Chondrocyte (in vitro differentiated cells): ENCODE results near the gene COBLL1. TPM values are rescaled to one million over a fixed set of nuclear protein-coding genes. Genes with fewer than 3 reads are reported as not detected.

Experiments used
- DNase-seq: peaks from one replicate; pipeline ENCODE4 v3.0.0; 2021; ENCODE audit warnings: mixed read lengths, low spot score
- H3K27ac Mint-ChIP-seq: one replicate; pipeline ENCODE4 v1.8.0; 2021; ENCODE audit warnings: mild to moderate bottlenecking, moderate library complexity, mixed read lengths; ENCODE audit not compliant: unreplicated experiment
- H3K27me3 Mint-ChIP-seq: 2 replicates; pipeline ENCODE4 v1.8.0; 2021; ENCODE audit warnings: low read depth, mixed read lengths
- H3K36me3 Mint-ChIP-seq: 2 replicates; pipeline ENCODE4 v1.8.0; 2021; ENCODE audit warnings: low read depth, mixed read lengths
- H3K4me1 Mint-ChIP-seq: 2 replicates; pipeline ENCODE4 v1.8.0; 2021; ENCODE audit warnings: low read depth, mild to moderate bottlenecking, mixed read lengths
- H3K4me3 Mint-ChIP-seq: one replicate; pipeline ENCODE4 v1.8.0; 2021; ENCODE audit warnings: mild to moderate bottlenecking, moderate library complexity, mixed read lengths; ENCODE audit not compliant: unreplicated experiment
- H3K9me3 Mint-ChIP-seq: 2 replicates; pipeline ENCODE4 v1.8.0; 2021; ENCODE audit warnings: low read depth, mixed read lengths
- total RNA-seq: library from RNA; stranded (reverse); gene quantifications from 3 replicates; pipeline ENCODE4 v1.2.1, GENCODE V29; 2021
- TF ChIP-seq, protein P1 (sequence below): fragments of 200-600 bp; sonication (generic); IDR thresholded peaks from 2 replicates; pipeline ENCODE4 v1.5.0; 2021; ENCODE audit warnings: antibody characterized with exemption, mild to moderate bottlenecking, moderate library complexity

Gene COBLL1
- total RNA-seq, 1 donor from 2014 or later: 43.7 TPM

DNA sequence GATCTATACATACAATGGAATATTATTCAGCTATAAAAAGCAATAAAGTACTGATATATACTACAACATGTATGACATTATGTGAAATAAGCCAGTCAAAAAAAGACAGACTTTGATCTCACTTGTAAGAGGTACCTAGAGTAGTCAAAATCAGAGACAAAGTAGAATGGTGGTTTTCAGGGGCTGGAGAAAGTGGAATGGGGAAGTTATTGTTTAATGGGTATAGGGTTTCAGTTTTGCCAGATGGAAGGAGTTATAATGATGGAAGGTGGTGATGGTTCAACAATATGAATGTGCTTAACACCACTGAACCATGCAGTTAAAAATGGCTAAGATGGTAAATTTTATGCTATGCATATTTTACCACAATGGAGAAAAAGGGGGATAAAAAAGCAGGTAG lies 6.3 kb downstream of the COBLL1 start:
- Mint-ChIP-seq H3K36me3 (no peaks in the 10 kb centered on the region), H3K4me1 (peaks cover 57% of the 10 kb centered on the region), H3K27me3 (no peaks in the 10 kb centered on the region), H3K9me3 (no peaks in the 10 kb centered on the region), H3K27ac (no peak overlapping the region), H3K4me3 (no peak overlapping the region)
- TF ChIP-seq, protein P1, sequence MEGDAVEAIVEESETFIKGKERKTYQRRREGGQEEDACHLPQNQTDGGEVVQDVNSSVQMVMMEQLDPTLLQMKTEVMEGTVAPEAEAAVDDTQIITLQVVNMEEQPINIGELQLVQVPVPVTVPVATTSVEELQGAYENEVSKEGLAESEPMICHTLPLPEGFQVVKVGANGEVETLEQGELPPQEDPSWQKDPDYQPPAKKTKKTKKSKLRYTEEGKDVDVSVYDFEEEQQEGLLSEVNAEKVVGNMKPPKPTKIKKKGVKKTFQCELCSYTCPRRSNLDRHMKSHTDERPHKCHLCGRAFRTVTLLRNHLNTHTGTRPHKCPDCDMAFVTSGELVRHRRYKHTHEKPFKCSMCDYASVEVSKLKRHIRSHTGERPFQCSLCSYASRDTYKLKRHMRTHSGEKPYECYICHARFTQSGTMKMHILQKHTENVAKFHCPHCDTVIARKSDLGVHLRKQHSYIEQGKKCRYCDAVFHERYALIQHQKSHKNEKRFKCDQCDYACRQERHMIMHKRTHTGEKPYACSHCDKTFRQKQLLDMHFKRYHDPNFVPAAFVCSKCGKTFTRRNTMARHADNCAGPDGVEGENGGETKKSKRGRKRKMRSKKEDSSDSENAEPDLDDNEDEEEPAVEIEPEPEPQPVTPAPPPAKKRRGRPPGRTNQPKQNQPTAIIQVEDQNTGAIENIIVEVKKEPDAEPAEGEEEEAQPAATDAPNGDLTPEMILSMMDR: no peak
- no peak for DNase-seq

DNA sequence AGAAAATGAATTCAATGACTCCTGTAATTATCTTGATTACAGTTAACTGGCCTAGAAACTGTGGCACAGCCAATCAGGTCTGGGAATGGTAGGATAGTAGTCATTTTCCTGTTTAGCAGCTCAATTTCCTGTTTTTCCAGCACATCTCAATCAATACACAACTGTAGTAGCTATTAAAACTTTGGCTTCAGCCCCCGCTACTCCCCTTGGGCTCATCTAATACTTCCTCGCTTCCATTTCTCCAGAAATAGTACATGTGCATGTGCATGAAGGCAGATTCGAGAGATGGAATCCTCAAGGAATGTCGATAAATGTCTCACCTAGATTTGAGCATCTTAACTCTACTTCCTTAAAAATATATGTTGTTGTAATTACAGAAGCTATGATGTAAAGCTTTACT lies 9.7 kb downstream of the COBLL1 start:
- no peak overlapping the region for H3K27ac Mint-ChIP-seq
- TF ChIP-seq, protein P1: no peak
- H3K36me3 Mint-ChIP-seq: no peaks in the 10 kb centered on the region
- peaks cover 35% of the 10 kb centered on the region for H3K4me1 Mint-ChIP-seq
- no peak overlapping the region for H3K4me3 Mint-ChIP-seq
- H3K27me3 Mint-ChIP-seq: no peaks in the 10 kb centered on the region
- no peak for DNase-seq
- no peaks in the 10 kb centered on the region for H3K9me3 Mint-ChIP-seq

DNA sequence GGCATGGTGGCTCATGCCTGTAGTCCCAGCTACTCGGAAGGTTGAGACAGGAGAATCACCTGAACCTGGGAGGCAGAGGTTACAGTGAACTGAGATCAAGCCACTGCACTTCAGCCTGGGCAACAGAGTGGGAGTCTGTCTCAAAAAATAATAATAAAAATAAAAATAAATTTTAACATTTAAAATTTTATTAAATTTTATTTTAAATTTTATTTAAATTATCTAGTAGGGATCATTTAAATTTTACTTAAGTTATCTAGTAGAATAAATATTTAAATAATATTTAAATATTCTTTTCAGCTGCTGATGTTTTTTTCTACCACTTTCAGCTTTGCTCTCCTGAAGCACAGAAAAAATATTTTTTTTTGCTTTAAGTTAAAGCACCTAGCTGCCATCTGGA lies 10.4 kb downstream of the COBLL1 start:
- H3K27me3 Mint-ChIP-seq: no peaks in the 10 kb centered on the region
- TF ChIP-seq, protein P1: no peak
- H3K9me3 Mint-ChIP-seq: no peaks in the 10 kb centered on the region
- H3K36me3 Mint-ChIP-seq: no peaks in the 10 kb centered on the region
- H3K4me3 Mint-ChIP-seq: no peak overlapping the region
- no peak for DNase-seq
- H3K27ac Mint-ChIP-seq: no peak overlapping the region
- H3K4me1 Mint-ChIP-seq: peaks cover 37% of the 10 kb centered on the region

DNA sequence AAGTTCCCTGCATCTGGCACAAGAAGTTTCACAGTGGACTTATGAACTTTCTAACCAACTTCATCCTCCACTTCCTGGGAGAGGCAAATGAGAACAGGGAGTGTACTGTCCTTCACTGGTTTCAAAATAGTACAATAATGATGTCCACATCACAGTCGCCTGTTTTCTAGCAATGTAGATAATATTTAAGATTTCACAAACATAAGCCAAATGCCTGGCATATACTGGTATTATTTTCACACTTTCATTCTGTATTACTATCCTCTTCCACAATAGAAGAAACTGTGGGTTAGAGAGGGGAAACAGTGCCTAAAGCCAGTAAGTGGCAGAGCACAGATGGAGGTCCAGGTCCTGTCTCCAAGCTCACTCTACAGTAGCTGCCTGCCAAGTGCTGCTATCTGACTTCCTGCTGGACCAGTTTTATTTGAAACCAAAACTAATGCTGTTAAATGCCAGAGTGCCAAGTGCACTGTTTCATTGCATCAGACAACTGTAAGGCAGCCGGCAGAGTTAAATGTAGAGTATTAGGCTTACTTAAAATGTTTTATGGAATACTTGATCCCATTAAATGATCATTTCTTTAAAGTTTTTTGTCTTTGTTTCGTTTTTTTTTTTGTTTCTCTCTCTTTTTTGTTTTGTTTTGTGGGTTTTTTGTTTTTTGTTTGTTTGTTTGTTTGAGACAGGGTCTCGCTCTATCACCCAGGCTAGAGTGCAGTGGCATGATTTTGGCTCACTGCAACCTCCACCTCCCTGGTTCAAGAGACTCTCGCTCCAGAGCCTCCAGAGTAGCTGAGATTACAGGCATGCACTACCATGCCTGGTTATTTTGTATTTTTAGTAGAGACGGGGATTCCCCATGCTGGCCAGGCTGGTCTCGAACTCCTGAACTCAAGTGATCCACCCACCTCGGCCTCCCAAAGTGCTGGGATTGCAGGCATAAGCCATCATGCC lies 15.1 kb downstream of the COBLL1 start:
- DNase-seq: no peak

DNA sequence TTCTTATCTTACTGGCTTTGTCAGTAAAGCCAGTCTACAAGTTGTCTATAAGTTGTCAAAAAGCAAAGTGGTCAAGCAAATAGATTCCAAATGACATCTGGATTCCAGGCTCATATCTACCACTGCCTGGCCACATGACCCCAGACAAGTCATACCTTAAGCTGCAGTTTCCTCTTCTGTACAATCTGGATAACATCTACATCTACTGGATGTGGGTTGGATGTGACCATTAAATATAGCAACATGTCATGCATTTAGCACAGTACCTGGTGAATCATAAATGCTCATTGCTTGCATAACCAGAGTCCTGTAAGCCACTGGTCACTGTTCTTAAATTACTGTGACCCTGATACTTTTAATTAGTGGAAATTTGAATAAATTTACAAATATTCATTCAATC lies 16.8 kb downstream of the COBLL1 start:
- Mint-ChIP-seq H3K4me1 (peaks cover 17% of the 10 kb centered on the region), H3K27ac (no peak overlapping the region), H3K36me3 (peaks cover 2% of the 10 kb centered on the region), H3K27me3 (no peaks in the 10 kb centered on the region), H3K4me3 (no peak overlapping the region), H3K9me3 (no peaks in the 10 kb centered on the region)
- no peak for DNase-seq
- TF ChIP-seq, protein P1: no peak

More for the DNA sequence above, 15.1 kb downstream of the COBLL1 start:
- Mint-ChIP-seq H3K4me3 (peak overlapping the region; percentile 35), H3K36me3 (peaks cover 2% of the 10 kb centered on the region), H3K4me1 (peaks cover 17% of the 10 kb centered on the region), H3K27me3 (no peaks in the 10 kb centered on the region), H3K27ac (peak overlapping the region; percentile 91), H3K9me3 (no peaks in the 10 kb centered on the region)
- TF ChIP-seq, protein P1: no peak
